Measurements from ENCODE around the gene NRP2. TPM values are rescaled to one million over a fixed set of nuclear protein-coding genes. Genes with fewer than 3 reads are reported as not detected.

The NRP2 gene
- total RNA-seq, 1 donor from 2014 or later, result 316 TPM

- DNase-seq (ENCODE audit: low spot score), result no peak
- no peak for ATAC-seq
- intact Hi-C loops (cut with DNase I), result no loop called here
Measured at GRCh38 chr2:205758500-205758899, 76.2 kb downstream of the NRP2 start.

- no peak for DNase-seq (ENCODE audit: low spot score)
- intact Hi-C loops (cut with DNase I), result no loop called here
- no peak for ATAC-seq
Measured at GRCh38 chr2:205759257-205759656, 77.0 kb downstream of the NRP2 start.

- ATAC-seq (no peak), DNase-seq (ENCODE audit: low spot score) (no peak)
- intact Hi-C loops (cut with DNase I), result no loop called here
Measured at GRCh38 chr2:205759732-205760131, 77.4 kb downstream of the NRP2 start.

- intact Hi-C loops (cut with DNase I), result no loop called here
- DNase-seq (ENCODE audit: low spot score) (no peak), ATAC-seq (no peak)
Measured at GRCh38 chr2:205760157-205760556, 77.9 kb downstream of the NRP2 start.

GRCh38 chr2:205761421-205761820 is 79.1 kb downstream of the NRP2 start:
- ATAC-seq (no peak), DNase-seq (ENCODE audit: low spot score) (no peak)
- intact Hi-C loops (cut with DNase I), result no loop called here

GRCh38 chr2:205762881-205763280 is 80.6 kb downstream of the NRP2 start:
- ATAC-seq (no peak), DNase-seq (ENCODE audit: low spot score) (no peak)
- intact Hi-C loops (cut with DNase I), result no loop called here

- ATAC-seq (peak; percentile 43), DNase-seq (ENCODE audit: low spot score) (no peak)
- intact Hi-C loops (cut with DNase I), result no loop called here
Measured at GRCh38 chr2:205763708-205764211, 81.5 kb downstream of the NRP2 start.

GRCh38 chr2:205764270-205764746 is 82.0 kb downstream of the NRP2 start:
- ATAC-seq, result peak; percentile 2
- intact Hi-C loops (cut with DNase I), result no loop called here
- DNase-seq (ENCODE audit: low spot score), result no peak

- ATAC-seq (no peak), DNase-seq (ENCODE audit: low spot score) (no peak)
- intact Hi-C loops (cut with DNase I), result no loop called here
Measured at GRCh38 chr2:205765151-205765550, 82.8 kb downstream of the NRP2 start.

- ATAC-seq (peak; percentile 17), DNase-seq (ENCODE audit: low spot score) (peak; percentile 84)
- intact Hi-C loops (cut with DNase I), result loop anchor here (2.0 kb wide), 1 partner anchor 118 kb away; no protein-coding TSS in a partner anchor
Measured at GRCh38 chr2:205766779-205767359, 84.6 kb downstream of the NRP2 start.

GRCh38 chr2:205767617-205768016 is 85.3 kb downstream of the NRP2 start:
- intact Hi-C loops (cut with DNase I), result loop anchor here (2.0 kb wide), 1 partner anchor 117 kb away; no protein-coding TSS in a partner anchor
- DNase-seq (ENCODE audit: low spot score) (no peak), ATAC-seq (no peak)

GRCh38 chr2:205768341-205768740 is 86.0 kb downstream of the NRP2 start:
- no peak for ATAC-seq
- DNase-seq (ENCODE audit: low spot score), result no peak
- intact Hi-C loops (cut with DNase I), result no loop called here

GRCh38 chr2:205768815-205769494 is 86.7 kb downstream of the NRP2 start:
- no peak for ATAC-seq
- intact Hi-C loops (cut with DNase I), result no loop called here
- DNase-seq (ENCODE audit: low spot score), result no peak

- intact Hi-C loops (cut with DNase I), result no loop called here
- no peak for ATAC-seq
- no peak for DNase-seq (ENCODE audit: low spot score)
Measured at GRCh38 chr2:205769495-205769850, 87.2 kb downstream of the NRP2 start.

GRCh38 chr2:205769879-205770278 is 87.6 kb downstream of the NRP2 start:
- intact Hi-C loops (cut with DNase I), result no loop called here
- DNase-seq (ENCODE audit: low spot score) (no peak), ATAC-seq (no peak)

GRCh38 chr2:205770577-205770976 is 88.3 kb downstream of the NRP2 start:
- intact Hi-C loops (cut with DNase I), result no loop called here
- ATAC-seq (peak; percentile 4), DNase-seq (ENCODE audit: low spot score) (no peak)

- no peak for ATAC-seq
- intact Hi-C loops (cut with DNase I), result no loop called here
- no peak for DNase-seq (ENCODE audit: low spot score)
Measured at GRCh38 chr2:205771031-205771430, 88.7 kb downstream of the NRP2 start.

- ATAC-seq (no peak), DNase-seq (ENCODE audit: low spot score) (no peak)
- intact Hi-C loops (cut with DNase I), result no loop called here
Measured at GRCh38 chr2:205771666-205772065, 89.4 kb downstream of the NRP2 start.

- intact Hi-C loops (cut with DNase I), result no loop called here
- ATAC-seq (no peak), DNase-seq (ENCODE audit: low spot score) (no peak)
Measured at GRCh38 chr2:205772983-205773382, 90.7 kb downstream of the NRP2 start.

GRCh38 chr2:205773989-205774388 is 91.7 kb downstream of the NRP2 start:
- no peak for ATAC-seq
- intact Hi-C loops (cut with DNase I), result no loop called here
- DNase-seq (ENCODE audit: low spot score), result no peak

All from sciatic nerve (tissue), 2 donors.